BLaER1 treated with 17β-estradiol and CSF1 and Interleukin-3, amounts not matched to agents 10 nM and 100 nM (cell line): ENCODE results near the gene CDC42EP4.
"Not testable (repeated sequence)": the region's sequence is repeated elsewhere in the genome, so short reads cannot be mapped to it uniquely, and the experiment has no call there.

Source experiments
- H3K27ac ChIP-seq, 11 experiments: shearing (Covaris generic); formaldehyde crosslinking; 2 replicates each; pipeline ENCODE4 v1.8.1; 2022
- H3K27me3 ChIP-seq, 11 experiments: shearing (Covaris generic); formaldehyde crosslinking; 2 replicates each; pipeline ENCODE4 v1.8.1; 2022
- H3K36me3 ChIP-seq, 11 experiments: shearing (Covaris generic); formaldehyde crosslinking; 2 replicates each; pipeline ENCODE4 v1.8.1; 2022
- H3K4me1 ChIP-seq, 10 experiments: shearing (Covaris generic); formaldehyde crosslinking; 2 replicates each; pipeline ENCODE4 v1.8.1; 2022
- H3K4me2 ChIP-seq, 11 experiments: shearing (Covaris generic); formaldehyde crosslinking; 2 replicates each; pipeline ENCODE4 v1.8.1; 2022
- H3K4me3 ChIP-seq, 10 experiments: shearing (Covaris generic); formaldehyde crosslinking; 2 replicates each; pipeline ENCODE4 v1.8.1; 2022
- H3K9ac ChIP-seq, 11 experiments: shearing (Covaris generic); formaldehyde crosslinking; 2 replicates each; pipeline ENCODE4 v1.8.1; 2022
- H3K9me3 ChIP-seq, 11 experiments: shearing (Covaris generic); formaldehyde crosslinking; replicated peaks in 1 of 11; 2 replicates each; pipeline ENCODE4 v1.8.1; 2022
- H4K20me1 ChIP-seq, 11 experiments: shearing (Covaris generic); formaldehyde crosslinking; 2 replicates each; pipeline ENCODE4 v1.8.1; 2022
- Cebpa-rat ChIP-seq, 11 experiments: shearing (Covaris generic); IDR thresholded peaks; 2 replicates each; pipeline ENCODE4 v1.8.1; 2022

The CDC42EP4 gene

DNA sequence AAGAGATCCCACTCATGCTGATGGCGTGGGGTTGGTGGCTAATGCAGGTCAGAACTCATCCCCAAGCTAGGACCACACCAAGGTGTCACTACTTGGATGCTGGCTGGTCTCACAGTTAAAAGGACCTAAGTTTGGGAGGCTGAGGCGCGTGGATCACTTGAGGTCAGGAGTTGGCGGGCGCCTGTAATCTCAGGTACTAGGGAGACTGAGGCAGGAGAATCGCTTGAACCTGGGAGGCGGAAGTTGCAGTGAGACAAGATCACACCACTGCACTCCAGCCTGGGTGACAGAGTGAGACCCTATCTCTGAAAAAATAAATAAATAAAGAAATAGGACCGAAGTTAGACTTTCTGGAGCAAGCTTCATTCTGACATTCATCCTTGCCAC is 6.6 kb upstream of the CDC42EP4 start:
- Histone ChIP-seq H3K9ac (no peak overlapping the region), H3K4me2 (peak overlapping the region in 4 of 11 experiments; percentile 71 to 86 (median 73); a peak in 4 of 22 replicates), H3K4me1 (peaks cover 13 to 48% (median 26%) of the 10 kb centered on the region in 10 experiments), H4K20me1 (no peaks in the 10 kb centered on the region), H3K27me3 (no peaks in the 10 kb centered on the region), H3K4me3 (no peak overlapping the region), H3K27ac (no peak overlapping the region), H3K9me3 (peaks cover 0 to 5% (median 0%) of the 10 kb centered on the region in 11 experiments; a peak in 2 of 22 replicates), H3K36me3 (no peaks in the 10 kb centered on the region)
- TF ChIP-seq Cebpa-rat (IDR thresholded peaks at IDR 0.05) = no peak

DNA sequence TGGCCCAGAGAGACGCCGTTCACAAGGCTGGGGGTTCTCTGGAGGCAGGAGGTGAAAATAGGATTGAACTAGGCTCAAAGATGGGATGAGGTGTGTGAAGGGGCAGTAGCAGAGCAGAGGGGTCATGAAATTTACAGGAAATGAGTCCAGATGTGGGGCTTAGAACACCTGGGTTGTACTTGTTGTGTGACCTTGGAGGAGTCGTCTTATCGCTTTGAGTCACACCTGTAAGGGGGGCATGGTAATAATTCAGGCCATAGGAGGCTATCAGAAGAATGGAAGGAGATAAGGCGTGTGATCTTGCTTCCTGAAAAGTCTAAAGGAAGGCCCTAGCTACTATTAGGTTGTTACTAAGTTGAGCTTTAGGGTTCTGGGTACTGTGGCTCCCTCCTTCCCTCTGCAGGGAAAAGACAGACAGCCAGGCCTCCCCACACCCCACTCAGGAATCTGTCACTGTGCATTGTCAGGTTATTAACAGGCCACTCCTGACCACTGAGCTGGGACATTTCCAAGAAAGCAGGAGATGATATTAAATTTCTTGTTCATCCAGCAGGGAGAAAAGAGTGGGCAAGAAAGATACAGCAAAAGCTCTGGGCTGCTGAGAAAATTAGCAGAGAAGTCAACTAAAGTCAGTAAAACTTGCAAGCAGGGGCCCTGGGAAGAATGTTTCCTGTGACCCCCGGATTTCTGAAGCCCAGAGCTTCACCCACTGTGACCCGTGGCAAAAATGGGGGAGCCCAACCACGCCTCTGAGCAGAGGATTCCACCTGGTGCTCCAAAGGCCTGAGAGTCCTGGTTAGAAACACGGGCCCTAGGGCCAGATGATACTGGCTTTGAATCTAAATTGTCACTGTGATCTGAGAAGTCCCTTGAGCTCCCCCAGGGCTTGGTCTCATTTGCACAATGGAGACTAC is 6.0 kb upstream of the CDC42EP4 start:
- H4K20me1 ChIP-seq = no peaks in the 10 kb centered on the region
- H3K4me3 ChIP-seq = no peak overlapping the region
- peaks cover 13 to 55% (median 33%) of the 10 kb centered on the region in 10 experiments for H3K4me1 ChIP-seq
- peak overlapping the region in 8 of 11 experiments; percentile 29 to 60 (median 42); a peak in 12 of 22 replicates for H3K27ac ChIP-seq
- no peaks in the 10 kb centered on the region for H3K27me3 ChIP-seq
- TF ChIP-seq Cebpa-rat (IDR thresholded peaks at IDR 0.05) = no peak
- peak overlapping the region; percentile 32 to 86 (median 72); a peak in 20 of 22 replicates for H3K4me2 ChIP-seq
- peak overlapping the region in 4 of 11 experiments; percentile 13 to 32 (median 27); a peak in 4 of 22 replicates for H3K9ac ChIP-seq
- H3K36me3 ChIP-seq = no peaks in the 10 kb centered on the region
- H3K9me3 ChIP-seq = peaks cover 0 to 3% (median 0%) of the 10 kb centered on the region in 11 experiments; a peak in 2 of 22 replicates

GRCh38 chr17:73316919-73317505 is 5.2 kb upstream of the CDC42EP4 start:
- Histone ChIP-seq H3K9ac (peak overlapping the region in 4 of 11 experiments; percentile 13 to 32 (median 27); a peak in 4 of 22 replicates), H3K36me3 (no peaks in the 10 kb centered on the region), H4K20me1 (no peaks in the 10 kb centered on the region), H3K27ac (peak overlapping the region in 8 of 11 experiments; percentile 29 to 60 (median 42); a peak in 12 of 22 replicates), H3K4me1 (peaks cover 13 to 62% (median 40%) of the 10 kb centered on the region in 10 experiments), H3K4me2 (peak overlapping the region; percentile 32 to 86 (median 72)), H3K9me3 (no peaks in the 10 kb centered on the region), H3K27me3 (no peaks in the 10 kb centered on the region), H3K4me3 (no peak overlapping the region)
- peak in 1 of 11 experiments; percentile 41; a peak in 1 of 22 replicates for TF ChIP-seq Cebpa-rat (IDR thresholded peaks at IDR 0.05)

DNA sequence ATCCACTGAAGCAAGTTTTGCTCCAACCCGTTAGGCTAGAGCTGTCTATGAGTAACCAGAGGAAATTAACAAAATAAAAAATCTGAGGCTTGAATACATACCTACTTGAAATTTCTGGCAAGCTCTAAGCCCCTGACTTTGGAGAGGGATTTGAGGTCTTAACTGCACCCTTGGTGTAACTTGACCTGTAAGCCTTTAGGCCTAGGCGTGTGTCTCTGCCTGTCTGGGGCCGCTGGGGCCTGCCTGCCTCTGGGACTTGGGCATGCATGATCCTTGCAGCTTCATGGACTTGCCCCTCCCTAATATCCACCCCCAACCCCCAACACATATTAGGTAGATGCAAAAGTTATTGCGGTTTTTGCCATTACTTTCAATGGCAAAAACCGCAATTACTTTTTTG is 3.7 kb upstream of the CDC42EP4 start:
- Histone ChIP-seq H3K4me3 (no peak overlapping the region), H3K27ac (no peak overlapping the region), H3K9ac (no peak overlapping the region), H3K36me3 (no peaks in the 10 kb centered on the region), H3K9me3 (no peaks in the 10 kb centered on the region), H3K4me1 (peaks cover 13 to 63% (median 41%) of the 10 kb centered on the region in 10 experiments), H3K4me2 (no peak overlapping the region), H3K27me3 (no peaks in the 10 kb centered on the region), H4K20me1 (no peaks in the 10 kb centered on the region; a peak in 1 of 22 replicates)
- no peak for TF ChIP-seq Cebpa-rat (IDR thresholded peaks at IDR 0.05)

DNA sequence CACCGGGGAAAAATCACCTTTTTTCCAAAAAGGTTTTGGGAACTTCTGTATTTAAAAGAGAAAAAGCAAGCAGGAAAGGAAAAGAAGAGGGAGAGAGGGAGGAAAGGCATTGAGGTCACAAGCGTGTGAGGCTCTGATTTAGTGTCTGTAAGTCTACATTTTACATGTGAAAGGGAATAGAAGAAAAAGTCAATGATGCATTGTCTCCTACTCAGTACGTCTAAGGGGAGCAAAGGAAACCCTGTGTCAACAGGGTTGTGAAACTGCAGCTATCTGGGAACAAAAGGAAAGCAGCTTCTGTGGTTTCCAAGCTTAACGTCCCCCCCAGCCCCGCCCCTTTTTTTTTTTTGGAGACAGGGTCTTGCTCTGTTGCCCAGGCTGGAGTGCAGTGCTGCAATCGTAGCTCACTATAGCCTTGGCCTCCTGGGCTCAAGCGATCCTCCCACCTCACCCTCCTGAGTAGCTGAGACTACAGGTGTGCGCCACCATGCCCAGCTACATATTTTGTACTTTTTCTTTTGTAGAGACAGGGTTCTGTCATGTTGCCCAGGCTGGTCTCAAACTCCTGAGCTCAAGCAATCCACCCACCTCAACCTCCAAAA is 1.8 kb upstream of the CDC42EP4 start:
- Histone ChIP-seq H3K9ac (peak overlapping the region in 4 of 11 experiments; percentile 13 to 56 (median 22); a peak in 5 of 22 replicates), H3K9me3 (no peaks in the 10 kb centered on the region), H3K27ac (peak overlapping the region in 7 of 11 experiments; percentile 9 to 84 (median 78); a peak in 11 of 22 replicates), H3K4me3 (no peak overlapping the region), H3K4me2 (peak overlapping the region in 10 of 11 experiments; percentile 90 to 100 (median 99); a peak in 16 of 22 replicates), H3K4me1 (peaks cover 29 to 80% (median 59%) of the 10 kb centered on the region in 10 experiments), H3K27me3 (no peaks in the 10 kb centered on the region), H3K36me3 (no peaks in the 10 kb centered on the region), H4K20me1 (no peaks in the 10 kb centered on the region; a peak in 1 of 22 replicates)
- TF ChIP-seq Cebpa-rat (IDR thresholded peaks at IDR 0.05) = no peak

- Histone ChIP-seq H3K4me1 (peaks cover 37 to 83% (median 61%) of the 10 kb centered on the region in 10 experiments), H3K4me3 (peak overlapping the region in 4 of 10 experiments; percentile 77 to 97 (median 89); a peak in 4 of 20 replicates), H3K4me2 (peak overlapping the region; percentile 90 to 100 (median 99)), H3K27ac (peak overlapping the region in 9 of 11 experiments; percentile 66 to 88 (median 79); a peak in 12 of 22 replicates), H3K9ac (peak overlapping the region in 7 of 11 experiments; percentile 78 to 87 (median 84); a peak in 10 of 22 replicates)
- not testable (repeated sequence) for H4K20me1 ChIP-seq, H3K36me3 ChIP-seq, H3K9me3 ChIP-seq, H3K27me3 ChIP-seq
Observed at GRCh38 chr17:73312887-73313286, 1.1 kb upstream of the CDC42EP4 start.

DNA sequence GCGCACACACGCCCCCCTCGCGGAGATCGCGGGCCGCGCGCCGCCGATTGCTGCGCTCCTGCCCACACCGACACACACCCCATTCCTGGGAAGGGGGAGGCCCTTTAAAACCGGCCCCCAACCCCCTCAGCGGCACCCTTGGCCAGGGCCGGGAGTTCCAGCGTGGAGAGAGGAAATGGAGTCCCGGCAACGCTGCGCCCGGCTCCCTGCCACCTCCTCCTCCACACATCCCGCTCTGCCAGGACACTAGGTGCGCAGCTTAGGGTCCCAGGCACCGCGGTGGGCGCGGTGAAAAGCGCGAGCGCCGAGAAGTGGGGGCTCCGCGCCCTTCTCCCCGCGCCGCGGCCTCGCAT is 397 bp downstream of the CDC42EP4 start:
- 0 out of 22 replicates have a peak, but pooled peaks cover 0 to 3% (median 0%) of the 10 kb centered on the region in 11 experiments for H3K36me3 ChIP-seq
- TF ChIP-seq Cebpa-rat (IDR thresholded peaks at IDR 0.05) = no peak
- H3K9ac ChIP-seq = peak overlapping the region; percentile 78 to 87 (median 84)
- peak overlapping the region; percentile 69 to 97 (median 86) for H3K4me3 ChIP-seq
- H4K20me1 ChIP-seq = no peaks in the 10 kb centered on the region; a peak in 1 of 22 replicates
- H3K4me1 ChIP-seq = peaks cover 39 to 79% (median 57%) of the 10 kb centered on the region in 10 experiments
- peak overlapping the region in 10 of 11 experiments; percentile 66 to 88 (median 78); a peak in 21 of 22 replicates for H3K27ac ChIP-seq
- peak overlapping the region; percentile 90 to 100 (median 99) for H3K4me2 ChIP-seq
- no peaks in the 10 kb centered on the region for H3K27me3 ChIP-seq
- no peaks in the 10 kb centered on the region for H3K9me3 ChIP-seq

DNA sequence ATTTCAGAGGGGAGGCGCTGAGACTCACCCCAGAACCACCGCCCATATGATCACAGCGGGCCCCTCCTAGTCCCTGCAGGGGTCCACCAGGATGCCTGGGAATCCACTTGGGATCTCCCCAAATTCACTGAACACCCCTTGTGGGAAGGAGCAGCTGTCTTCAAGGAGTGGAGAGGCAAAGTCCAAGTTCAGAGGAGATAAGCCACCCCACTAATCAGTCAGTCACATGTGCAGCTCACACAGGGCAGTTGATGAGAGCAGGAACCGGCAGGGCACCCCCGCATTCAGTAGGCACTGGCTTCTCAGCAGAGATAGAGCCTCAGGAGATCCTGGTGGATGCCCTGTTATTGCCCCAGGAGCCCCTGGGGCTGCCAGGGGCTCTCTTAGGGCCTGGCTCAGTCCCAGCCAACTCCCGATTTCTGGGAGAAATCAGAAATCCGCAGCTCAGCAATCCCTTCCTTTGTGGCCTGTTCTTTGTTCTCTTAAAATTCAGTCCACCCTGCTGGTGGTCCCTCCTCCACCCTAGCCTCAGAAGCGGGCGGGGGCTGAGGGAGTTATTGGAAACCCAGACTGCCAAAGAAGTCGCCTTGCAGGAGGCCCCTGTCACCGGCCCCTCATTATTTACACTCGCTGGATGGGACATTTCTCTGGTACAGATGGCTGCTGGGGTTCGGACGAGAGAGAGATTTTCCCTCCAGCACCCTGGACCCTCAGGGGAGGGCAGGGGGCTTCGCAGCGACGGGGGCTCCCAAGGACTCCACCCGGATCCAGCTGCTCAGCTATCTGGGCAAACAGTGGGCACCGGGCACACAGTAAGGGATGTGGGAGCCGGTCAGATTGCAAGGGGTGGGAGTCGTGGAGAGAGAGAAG is 1.8 kb downstream of the CDC42EP4 start:
- H3K4me1 ChIP-seq = peaks cover 53 to 79% (median 68%) of the 10 kb centered on the region in 10 experiments
- no peaks in the 10 kb centered on the region for H3K27me3 ChIP-seq
- H3K36me3 ChIP-seq = 0 out of 22 replicates have a peak, but pooled peaks cover 0 to 3% (median 0%) of the 10 kb centered on the region in 11 experiments
- peak overlapping the region; percentile 57 to 88 (median 79); a peak in 21 of 22 replicates for H3K27ac ChIP-seq
- peak overlapping the region; percentile 90 to 100 (median 99) for H3K4me2 ChIP-seq
- TF ChIP-seq Cebpa-rat (IDR thresholded peaks at IDR 0.05) = no peak
- H4K20me1 ChIP-seq = no peaks in the 10 kb centered on the region; a peak in 1 of 22 replicates
- H3K9me3 ChIP-seq = no peaks in the 10 kb centered on the region
- peak overlapping the region; percentile 78 to 87 (median 84) for H3K9ac ChIP-seq
- H3K4me3 ChIP-seq = peak overlapping the region; percentile 69 to 97 (median 86)

- H3K9me3 ChIP-seq, H4K20me1 ChIP-seq, H3K36me3 ChIP-seq, H3K27me3 ChIP-seq: not testable (repeated sequence)
- Histone ChIP-seq H3K4me2 (peak overlapping the region; percentile 90 to 100 (median 99)), H3K4me1 (peaks cover 62 to 83% (median 78%) of the 10 kb centered on the region in 10 experiments), H3K4me3 (peak overlapping the region in 4 of 10 experiments; percentile 77 to 97 (median 89); a peak in 6 of 20 replicates), H3K27ac (peak overlapping the region in 3 of 11 experiments; percentile 84 to 88 (median 87); a peak in 5 of 22 replicates), H3K9ac (peak overlapping the region in 10 of 11 experiments; percentile 78 to 87 (median 84); a peak in 14 of 22 replicates)
Observed at GRCh38 chr17:73308959-73309358, 2.8 kb downstream of the CDC42EP4 start.
